Kidney (tissue), 14 donors: ENCODE data around the gene ACTN3. TPM values are rescaled to one million over a fixed set of nuclear protein-coding genes. Genes with fewer than 3 reads are reported as not detected.
"Not testable (repeated sequence)": the region's sequence is repeated elsewhere in the genome, so short reads cannot be mapped to it uniquely, and the experiment has no call there.

Experiments used
- DNase-seq, 5 donors: peaks; one replicate each; pipeline ENCODE4 v3.0.0-alpha.2; 2013 to 2020
- FAIRE-seq: peaks from 2 replicates; lab custom pipeline; 2012; peaks lifted over from hg19 to GRCh38; lab: Jason Lieb, UNC
- H3K27ac ChIP-seq, 2 donors: one replicate each; pipeline ENCODE4 v1.7.0; 2013; ENCODE audit warnings: low read depth in 2 of 2, low read length in 2 of 2, inconsistent platforms in 1 of 2
- H3K27me3 ChIP-seq: one replicate; pipeline ENCODE4 v1.7.1; 2013; ENCODE audit warnings: low read length, inconsistent platforms; ENCODE audit not compliant: control insufficient read depth, insufficient read depth
- H3K36me3 ChIP-seq, 3 donors: one replicate each; pipeline versions ENCODE4 v1.7.0 to v1.7.1; 2013; ENCODE audit warnings: low read length in 3 of 3, control low read depth in 1 of 3, inconsistent platforms in 1 of 3; ENCODE audit not compliant: insufficient read depth in 3 of 3, control insufficient read depth in 2 of 3
- H3K4me1 ChIP-seq, 3 donors: one replicate each; pipeline versions ENCODE4 v1.7.0 to v1.7.1; 2013; ENCODE audit warnings: low read length in 3 of 3, inconsistent platforms in 1 of 3, low read depth in 1 of 3; ENCODE audit not compliant: control insufficient read depth in 2 of 3, insufficient read depth in 2 of 3
- H3K4me3 ChIP-seq, 3 donors: one replicate each; pipeline versions ENCODE4 v1.7.0 to v1.8.1; 2013; ENCODE audit warnings: low read length in 3 of 3, control low read depth in 1 of 3, inconsistent platforms in 1 of 3
- H3K9ac ChIP-seq, 3 donors: one replicate each; pipeline versions ENCODE4 v1.7.0 to v1.7.1; 2013; ENCODE audit warnings: low read length in 3 of 3, control low read depth in 1 of 3, inconsistent platforms in 1 of 3
- H3K9me3 ChIP-seq, 3 donors: one replicate each; pipeline versions ENCODE4 v1.7.0 to v1.7.1; 2013; ENCODE audit warnings: low read length in 3 of 3, control low read depth in 1 of 3, inconsistent platforms in 1 of 3; ENCODE audit not compliant: control insufficient read depth in 2 of 3, insufficient read depth in 1 of 3
- CTCF ChIP-seq: IDR thresholded peaks from 3 replicates; pipeline ENCODE4 v1.5.1; 2012; ENCODE audit warnings: mild to moderate bottlenecking, moderate library complexity, borderline replicate concordance; ENCODE audit not compliant: insufficient read depth; ENCODE audit errors: extremely low read depth
- intact Hi-C: fragments of 100-400 bp; cut with DNase I; formaldehyde crosslinking; loops from one replicate; pipeline ENCODE4 v1.11.1; 2022
- polyA plus RNA-seq: library from polyadenylated mRNA; stranded (reverse); fragments of 350-450 nt; fragmentation: Illumina TruSeq; extraction: RNeasy Lipid Tissue Mini Kit (QIAGEN cat#74804); gene quantifications from one replicate; pipeline ENCODE4 v1.2.3, GENCODE V29; 2014; ENCODE audit warnings: low read depth, low replicate concordance; ENCODE audit not compliant: insufficient read depth
- total RNA-seq: library from RNA; stranded (reverse); fragmentation: NEBNext Ultra II Directional; extraction: Animal tissue kit (Norgen Biotek cat#: 25700); gene quantifications from one replicate; pipeline ENCODE4 v1.2.1, GENCODE V29; 2021
- donor health status: control.
- donor health status: control.
- donor health status: control.
- donor health status: control.
- donor health status: control.
- donor health status: DM: yes; HTN: yes; CAD: no.
- donor health status: Normal renal cell carcinoma (clear cell type).

The ACTN3 gene
- total and polyA plus RNA-seq, 2 donors from 2014 or later: 0.16 TPM; not detected in 1

GRCh38 chr11:66570850-66571180 is 24.1 kb downstream of the ACTN3 start:
- Histone ChIP-seq H3K9ac (no peak overlapping the region), H3K4me3 (no peak overlapping the region), H3K27me3 (no peaks in the 10 kb centered on the region), H3K9me3 (no peaks in the 10 kb centered on the region), H3K27ac (no peak overlapping the region), H3K36me3 (no peaks in the 10 kb centered on the region), H3K4me1 (peaks cover 0 to 10% (median 8%) of the 10 kb centered on the region in 3 donors)
- intact Hi-C loops: no loop called here
- FAIRE-seq: no peak
- TF ChIP-seq CTCF: no peak
- no peak for DNase-seq

GRCh38 chr11:66579017-66579606 is 32.4 kb downstream of the ACTN3 start:
- H3K27ac ChIP-seq: no peak overlapping the region
- peak; percentile 80 for TF ChIP-seq CTCF

GRCh38 chr11:66580803-66581202 is 34.1 kb downstream of the ACTN3 start:
- Histone ChIP-seq H3K9me3 (no peaks in the 10 kb centered on the region), H3K4me3 (no peak overlapping the region), H3K9ac (no peak overlapping the region), H3K4me1 (peaks cover 0 to 2% (median 0%) of the 10 kb centered on the region in 3 donors), H3K27me3 (no peaks in the 10 kb centered on the region), H3K36me3 (no peaks in the 10 kb centered on the region), H3K27ac (no peak overlapping the region)
- no peak for FAIRE-seq
- intact Hi-C loops: no loop called here
- no peak for DNase-seq
- no peak for TF ChIP-seq CTCF

More at GRCh38 chr11:66579017-66579606, 32.4 kb downstream of the ACTN3 start:
- Histone ChIP-seq H3K9me3 (no peaks in the 10 kb centered on the region), H3K4me1 (peaks cover 0 to 2% (median 0%) of the 10 kb centered on the region in 3 donors), H3K27me3 (no peaks in the 10 kb centered on the region), H3K9ac (no peak overlapping the region), H3K36me3 (no peaks in the 10 kb centered on the region), H3K4me3 (no peak overlapping the region)
- FAIRE-seq: no peak
- peak; percentile 82 to 87 (median 85) for DNase-seq
- intact Hi-C loops: no loop called here

- H3K4me3 ChIP-seq: no peak overlapping the region
- no peak overlapping the region for H3K9ac ChIP-seq
- no peak for TF ChIP-seq CTCF
- H3K4me1 ChIP-seq: peaks cover 0 to 2% (median 0%) of the 10 kb centered on the region in 3 donors
- intact Hi-C loops: no loop called here
- no peaks in the 10 kb centered on the region for H3K9me3 ChIP-seq
- H3K36me3 ChIP-seq: no peaks in the 10 kb centered on the region
- FAIRE-seq (no peak), DNase-seq (no peak)
- H3K27ac ChIP-seq: no peak overlapping the region
- H3K27me3 ChIP-seq: no peaks in the 10 kb centered on the region
Observed at GRCh38 chr11:66581261-66581660, 34.6 kb downstream of the ACTN3 start.

- DNase-seq, H3K27me3 ChIP-seq, intact Hi-C loops, H3K9ac ChIP-seq, H3K4me1 ChIP-seq, H3K27ac ChIP-seq, H3K9me3 ChIP-seq, FAIRE-seq, H3K4me3 ChIP-seq, H3K36me3 ChIP-seq: not testable (repeated sequence)
Observed at GRCh38 chr11:66582565-66583147, 36.0 kb downstream of the ACTN3 start.
